ENCODE results near the gene ANXA1.

DNA sequence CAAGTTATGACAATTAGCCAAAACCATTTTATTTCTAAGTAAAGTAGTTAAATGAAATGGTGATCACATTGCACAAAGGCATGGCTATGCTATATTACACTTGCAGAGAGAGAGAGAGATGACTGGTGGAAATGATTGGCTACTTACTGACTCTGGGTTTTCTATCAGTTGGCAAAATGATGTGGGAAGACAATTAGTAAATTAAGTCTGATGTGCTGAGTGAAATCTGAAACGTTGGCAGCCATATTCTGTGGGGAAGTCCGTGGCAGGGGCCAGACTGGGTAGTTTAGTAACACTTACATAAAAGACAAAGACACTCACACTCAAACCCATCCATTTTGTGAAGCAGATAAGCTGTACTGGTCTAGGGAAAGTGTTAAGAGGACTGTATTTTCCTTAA lies 61.6 kb downstream of the ANXA1 start:
- TF ChIP-seq ZNF143 (CRISPR knock-in tag; IDR thresholded peaks at IDR 0.05) = no peak
- TF ChIP-seq ZNF704 (CRISPR knock-in tag; IDR thresholded peaks at IDR 0.05; ENCODE audit: borderline replicate concordance) = no peak
- no peak for TF ChIP-seq BHLHE40 (IDR thresholded peaks at IDR 0.05; ENCODE audit: low read length)
- TF ChIP-seq CREB1 (IDR thresholded peaks at IDR 0.05) = no peak
- TF ChIP-seq CREB1 (CRISPR knock-in tag; IDR thresholded peaks at IDR 0.05) = no peak
- TF ChIP-seq DNMT3B (CRISPR knock-in tag; conservative IDR thresholded peaks at IDR 0.05) = no peak
- TF ChIP-seq E2F1 (CRISPR knock-in tag; IDR thresholded peaks at IDR 0.05) = no peak
- TF ChIP-seq POLR2A (IDR thresholded peaks at IDR 0.05; ENCODE audit: insufficient read depth in 1 of 2, low read depth in 2 of 2, low read length in 2 of 2) = no peak
- TF ChIP-seq, protein P1, sequence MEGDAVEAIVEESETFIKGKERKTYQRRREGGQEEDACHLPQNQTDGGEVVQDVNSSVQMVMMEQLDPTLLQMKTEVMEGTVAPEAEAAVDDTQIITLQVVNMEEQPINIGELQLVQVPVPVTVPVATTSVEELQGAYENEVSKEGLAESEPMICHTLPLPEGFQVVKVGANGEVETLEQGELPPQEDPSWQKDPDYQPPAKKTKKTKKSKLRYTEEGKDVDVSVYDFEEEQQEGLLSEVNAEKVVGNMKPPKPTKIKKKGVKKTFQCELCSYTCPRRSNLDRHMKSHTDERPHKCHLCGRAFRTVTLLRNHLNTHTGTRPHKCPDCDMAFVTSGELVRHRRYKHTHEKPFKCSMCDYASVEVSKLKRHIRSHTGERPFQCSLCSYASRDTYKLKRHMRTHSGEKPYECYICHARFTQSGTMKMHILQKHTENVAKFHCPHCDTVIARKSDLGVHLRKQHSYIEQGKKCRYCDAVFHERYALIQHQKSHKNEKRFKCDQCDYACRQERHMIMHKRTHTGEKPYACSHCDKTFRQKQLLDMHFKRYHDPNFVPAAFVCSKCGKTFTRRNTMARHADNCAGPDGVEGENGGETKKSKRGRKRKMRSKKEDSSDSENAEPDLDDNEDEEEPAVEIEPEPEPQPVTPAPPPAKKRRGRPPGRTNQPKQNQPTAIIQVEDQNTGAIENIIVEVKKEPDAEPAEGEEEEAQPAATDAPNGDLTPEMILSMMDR (CRISPR knock-in tag; IDR thresholded peaks at IDR 0.05) = no peak
